Neural cell (in vitro differentiated cells): ENCODE measurements around the gene SPOCK1. TPM values are rescaled to one million over a fixed set of nuclear protein-coding genes. Genes with fewer than 3 reads are reported as not detected.

Experiments used
- H2AFZ ChIP-seq: fragments of 200-600, 300-800 bp; sonication (generic), shearing (Covaris generic); 2 replicates; pipeline ENCODE4 v1.6.0; 2014; ENCODE audit warnings: low read depth, mild to moderate bottlenecking, antibody characterized with exemption, low read length, moderate library complexity
- H3F3A ChIP-seq: fragments of 200-600 bp; shearing (Covaris generic); 2 replicates; pipeline ENCODE4 v1.6.1; 2016; ENCODE audit warnings: mild to moderate bottlenecking, moderate library complexity, mixed read lengths, antibody characterized with exemption, low read length; ENCODE audit not compliant: insufficient read depth, poor library complexity, severe bottlenecking
- H3K27ac ChIP-seq: fragments of 200-600, 300-800 bp; sonication (generic), shearing (Covaris generic); 2 replicates; pipeline ENCODE4 v1.5.1; 2014; ENCODE audit warnings: mild to moderate bottlenecking, low read length, moderate library complexity
- H3K27me3 ChIP-seq: fragments of 300-800, 200-600 bp; sonication (generic), shearing (Covaris generic); 2 replicates; pipeline ENCODE4 v1.6.0; 2014; ENCODE audit warnings: mild to moderate bottlenecking, low read depth, low read length, moderate library complexity; ENCODE audit not compliant: insufficient read depth
- H3K36me3 ChIP-seq: fragments of 300-800, 200-600 bp; sonication (generic), shearing (Covaris generic); 2 replicates; pipeline ENCODE4 v1.5.1; 2014; ENCODE audit warnings: mild to moderate bottlenecking, antibody characterized with exemption, low read length, moderate library complexity; ENCODE audit not compliant: insufficient read depth
- H3K4me2 ChIP-seq: fragments of 300-800, 200-600 bp; sonication (generic), shearing (Covaris generic); 2 replicates; pipeline ENCODE4 v1.6.0; 2014; ENCODE audit warnings: mild to moderate bottlenecking, low read length
- H3K4me3 ChIP-seq: fragments of 300-800, 200-600 bp; sonication (generic), shearing (Covaris generic); 2 replicates; pipeline ENCODE4 v1.5.1; 2014; ENCODE audit warnings: mild to moderate bottlenecking, low read length, moderate library complexity
- H3K79me2 ChIP-seq: fragments of 200-600 bp; shearing (Covaris generic); replicated peaks from 2 replicates; pipeline ENCODE4 v1.6.0; 2014; ENCODE audit warnings: mild to moderate bottlenecking, low read length, moderate library complexity; ENCODE audit not compliant: insufficient read depth
- H3K9ac ChIP-seq: fragments of 300-800, 200-600 bp; sonication (generic), shearing (Covaris generic); 2 replicates; pipeline ENCODE4 v1.6.1; 2016; ENCODE audit warnings: mild to moderate bottlenecking, low read length, mixed read lengths
- H3K9me2 ChIP-seq: fragments of 200-600 bp; shearing (Covaris generic); 2 replicates; pipeline ENCODE4 v1.6.1; 2016; ENCODE audit warnings: mild to moderate bottlenecking, low read length, mixed read lengths; ENCODE audit not compliant: insufficient read depth
- H3K9me3 ChIP-seq: fragments of 200-600, 300-800 bp; sonication (generic), shearing (Covaris generic); 2 replicates; pipeline ENCODE4 v1.6.1; 2016; ENCODE audit warnings: mild to moderate bottlenecking, mixed run types, low read length, moderate library complexity, mixed read lengths
- H4K20me1 ChIP-seq: fragments of 200-600 bp; shearing (Covaris generic); 2 replicates; pipeline ENCODE4 v1.6.1; 2016; ENCODE audit warnings: mild to moderate bottlenecking, mixed run types; ENCODE audit not compliant: insufficient read depth
- EP300 ChIP-seq: fragments of 450-650 bp; conservative IDR thresholded peaks from 2 replicates; pipeline ENCODE4 v1.6.1; 2014; ENCODE audit warnings: antibody characterized with exemption, mild to moderate bottlenecking, moderate library complexity; ENCODE audit not compliant: poor library complexity, severe bottlenecking
- EZH2 ChIP-seq: fragments of 200-600, 300-800 bp; shearing (Covaris generic), sonication (generic); IDR thresholded peaks from 2 replicates; pipeline ENCODE4 v1.6.1; 2014; ENCODE audit warnings: antibody characterized with exemption, low read length, borderline replicate concordance, mild to moderate bottlenecking; ENCODE audit not compliant: insufficient read depth, poor library complexity, severe bottlenecking
- MXI1 ChIP-seq: fragments of 450-650 bp; conservative IDR thresholded peaks from 2 replicates; pipeline ENCODE4 v1.6.1; 2014; ENCODE audit warnings: antibody characterized with exemption, mild to moderate bottlenecking; ENCODE audit not compliant: poor library complexity, severe bottlenecking
- POLR2AphosphoS5 ChIP-seq: IDR thresholded peaks from 2 replicates; pipeline ENCODE4 v1.6.1; 2012
- RAD21 ChIP-seq: fragments of 450-650 bp; conservative IDR thresholded peaks from 2 replicates; pipeline ENCODE4 v1.6.1; 2014; ENCODE audit warnings: antibody characterized with exemption, mild to moderate bottlenecking, moderate library complexity
- SMC3 ChIP-seq: fragments of 450-650 bp; conservative IDR thresholded peaks from 2 replicates; pipeline ENCODE4 v1.6.1; 2014; ENCODE audit warnings: antibody characterized with exemption, mild to moderate bottlenecking, moderate library complexity; ENCODE audit not compliant: poor library complexity
- TAF1 ChIP-seq: IDR thresholded peaks from 2 replicates; pipeline ENCODE4 v1.6.1; 2012; ENCODE audit warnings: low read depth
- polyA plus RNA-seq: library from polyadenylated mRNA; depleted of rRNA; stranded (reverse); fragments of >200 nt; gene quantifications from 2 replicates; pipeline ENCODE4 v1.2.3, GENCODE V29; 2014
- small RNA-seq, 3 experiments: library from RNA; depleted of rRNA; stranded (forward); fragments of <200 nt; gene quantifications; one replicate each; pipeline ENCODE3, GENCODE V24; 2012
- TF ChIP-seq, protein P1 (sequence below): fragments of 450-650 bp; IDR thresholded peaks from 2 replicates; pipeline ENCODE4 v1.5.1; 2014; ENCODE audit warnings: antibody characterized with exemption, mild to moderate bottlenecking, moderate library complexity; ENCODE audit not compliant: poor library complexity, severe bottlenecking
- TF ChIP-seq, protein P2 (sequence below): IDR thresholded peaks from 2 replicates; pipeline ENCODE4 v1.6.1; 2012; ENCODE audit warnings: borderline replicate concordance

The SPOCK1 gene
- polyA plus RNA-seq, 1 donor from 2014 or later, result 33.6 TPM

DNA sequence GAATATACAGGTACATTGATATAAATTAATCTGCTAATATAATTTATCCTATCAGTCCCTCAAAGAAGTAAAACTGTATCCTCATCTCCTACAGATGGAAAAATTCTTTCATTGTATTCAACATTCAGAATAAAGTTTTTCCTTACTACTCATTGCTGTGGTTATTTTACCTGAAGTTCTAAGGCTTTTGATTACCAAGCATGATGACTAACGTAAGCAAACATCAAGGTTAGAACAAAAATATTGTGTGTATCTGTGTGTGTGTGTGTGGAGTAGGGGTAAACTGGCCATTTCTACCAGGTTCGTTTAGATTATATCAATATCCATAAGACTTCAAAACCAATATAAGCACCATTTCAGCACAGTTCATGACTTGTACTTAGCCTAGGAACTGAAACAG is 573.1 kb downstream of the SPOCK1 start:
- Histone ChIP-seq H3K9me3 (no peaks in the 10 kb centered on the region), H3K36me3 (no peaks in the 10 kb centered on the region), H3K27me3 (no peaks in the 10 kb centered on the region), H3F3A (no peaks in the 10 kb centered on the region), H3K9me2 (no peaks in the 10 kb centered on the region), H3K4me2 (no peak overlapping the region), H3K4me3 (no peak overlapping the region), H2AFZ (no peak overlapping the region), H4K20me1 (no peaks in the 10 kb centered on the region), H3K79me2 (no peaks in the 10 kb centered on the region), H3K27ac (no peak overlapping the region), H3K9ac (no peak overlapping the region)
- TF ChIP-seq, protein P1, sequence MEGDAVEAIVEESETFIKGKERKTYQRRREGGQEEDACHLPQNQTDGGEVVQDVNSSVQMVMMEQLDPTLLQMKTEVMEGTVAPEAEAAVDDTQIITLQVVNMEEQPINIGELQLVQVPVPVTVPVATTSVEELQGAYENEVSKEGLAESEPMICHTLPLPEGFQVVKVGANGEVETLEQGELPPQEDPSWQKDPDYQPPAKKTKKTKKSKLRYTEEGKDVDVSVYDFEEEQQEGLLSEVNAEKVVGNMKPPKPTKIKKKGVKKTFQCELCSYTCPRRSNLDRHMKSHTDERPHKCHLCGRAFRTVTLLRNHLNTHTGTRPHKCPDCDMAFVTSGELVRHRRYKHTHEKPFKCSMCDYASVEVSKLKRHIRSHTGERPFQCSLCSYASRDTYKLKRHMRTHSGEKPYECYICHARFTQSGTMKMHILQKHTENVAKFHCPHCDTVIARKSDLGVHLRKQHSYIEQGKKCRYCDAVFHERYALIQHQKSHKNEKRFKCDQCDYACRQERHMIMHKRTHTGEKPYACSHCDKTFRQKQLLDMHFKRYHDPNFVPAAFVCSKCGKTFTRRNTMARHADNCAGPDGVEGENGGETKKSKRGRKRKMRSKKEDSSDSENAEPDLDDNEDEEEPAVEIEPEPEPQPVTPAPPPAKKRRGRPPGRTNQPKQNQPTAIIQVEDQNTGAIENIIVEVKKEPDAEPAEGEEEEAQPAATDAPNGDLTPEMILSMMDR, result no peak
- TF ChIP-seq MXI1 (no peak), EZH2 (no peak), SMC3 (no peak), TAF1 (no peak), EP300 (no peak), POLR2AphosphoS5 (no peak), RAD21 (no peak)
- TF ChIP-seq, protein P2, sequence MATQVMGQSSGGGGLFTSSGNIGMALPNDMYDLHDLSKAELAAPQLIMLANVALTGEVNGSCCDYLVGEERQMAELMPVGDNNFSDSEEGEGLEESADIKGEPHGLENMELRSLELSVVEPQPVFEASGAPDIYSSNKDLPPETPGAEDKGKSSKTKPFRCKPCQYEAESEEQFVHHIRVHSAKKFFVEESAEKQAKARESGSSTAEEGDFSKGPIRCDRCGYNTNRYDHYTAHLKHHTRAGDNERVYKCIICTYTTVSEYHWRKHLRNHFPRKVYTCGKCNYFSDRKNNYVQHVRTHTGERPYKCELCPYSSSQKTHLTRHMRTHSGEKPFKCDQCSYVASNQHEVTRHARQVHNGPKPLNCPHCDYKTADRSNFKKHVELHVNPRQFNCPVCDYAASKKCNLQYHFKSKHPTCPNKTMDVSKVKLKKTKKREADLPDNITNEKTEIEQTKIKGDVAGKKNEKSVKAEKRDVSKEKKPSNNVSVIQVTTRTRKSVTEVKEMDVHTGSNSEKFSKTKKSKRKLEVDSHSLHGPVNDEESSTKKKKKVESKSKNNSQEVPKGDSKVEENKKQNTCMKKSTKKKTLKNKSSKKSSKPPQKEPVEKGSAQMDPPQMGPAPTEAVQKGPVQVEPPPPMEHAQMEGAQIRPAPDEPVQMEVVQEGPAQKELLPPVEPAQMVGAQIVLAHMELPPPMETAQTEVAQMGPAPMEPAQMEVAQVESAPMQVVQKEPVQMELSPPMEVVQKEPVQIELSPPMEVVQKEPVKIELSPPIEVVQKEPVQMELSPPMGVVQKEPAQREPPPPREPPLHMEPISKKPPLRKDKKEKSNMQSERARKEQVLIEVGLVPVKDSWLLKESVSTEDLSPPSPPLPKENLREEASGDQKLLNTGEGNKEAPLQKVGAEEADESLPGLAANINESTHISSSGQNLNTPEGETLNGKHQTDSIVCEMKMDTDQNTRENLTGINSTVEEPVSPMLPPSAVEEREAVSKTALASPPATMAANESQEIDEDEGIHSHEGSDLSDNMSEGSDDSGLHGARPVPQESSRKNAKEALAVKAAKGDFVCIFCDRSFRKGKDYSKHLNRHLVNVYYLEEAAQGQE, result no peak

Small RNA genes lying within 50 kb of the gene (small RNA-seq; reads per million reads assigned to genes)
- gene RNA5SP193, result 0 reads per million in 3 experiments

Other genes starting within 250 kb of the SPOCK1 start
- gene KLHL3, start 236.8 kb upstream of the SPOCK1 start, polyA plus RNA-seq, result 10.9 and 12.9 TPM in 2 replicates